ENCODE measurements around the gene RXYLT1.
A peak's percentile ranks its signal among the peaks of the same experiment; 100 is the strongest.

RXYLT1 gene

GRCh38 chr12:63777340-63777739, 2.4 kb upstream of the RXYLT1 start:
- Mint-ChIP-seq H3K27me3 (peaks cover 1% of the 10 kb centered on the region), H3K36me3 (ENCODE audit: low read depth) (peaks cover 24% of the 10 kb centered on the region), H3K9me3 (no peaks in the 10 kb centered on the region), H3K4me3 (no peak overlapping the region), H3K27ac (no peak overlapping the region), H3K4me1 (ENCODE audit: low read depth) (peaks cover 21% of the 10 kb centered on the region)
- no peak for DNase-seq

- Mint-ChIP-seq H3K4me3 (no peak overlapping the region), H3K27ac (no peak overlapping the region), H3K4me1 (ENCODE audit: low read depth) (peaks cover 42% of the 10 kb centered on the region), H3K36me3 (ENCODE audit: low read depth) (peaks cover 63% of the 10 kb centered on the region), H3K9me3 (no peaks in the 10 kb centered on the region), H3K27me3 (no peaks in the 10 kb centered on the region)
- DNase-seq, result no peak
Measured at GRCh38 chr12:63782466-63782865, 2.8 kb downstream of the RXYLT1 start.

DNA sequence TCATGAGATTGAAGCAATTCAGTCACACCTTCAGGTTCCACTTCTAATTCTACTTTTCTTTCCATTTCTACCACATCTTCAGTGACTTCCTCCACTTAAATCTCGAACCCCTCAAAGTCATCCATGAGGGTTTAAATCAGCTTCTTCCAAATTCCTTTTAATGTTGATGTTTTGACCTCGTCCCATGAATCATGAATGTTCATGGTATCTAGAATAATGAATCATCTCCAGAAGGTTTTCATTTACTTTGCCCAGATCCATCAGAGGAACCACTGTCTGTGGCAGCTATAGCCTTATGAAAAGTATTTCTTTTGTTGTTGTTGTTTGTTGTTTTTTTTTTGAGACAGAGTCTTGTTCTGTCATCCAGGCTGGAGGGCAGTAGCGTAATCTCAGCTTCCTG, 7.6 kb downstream of the RXYLT1 start:
- DNase-seq, result no peak
- H3K4me1 Mint-ChIP-seq (ENCODE audit: low read depth), result peaks cover 29% of the 10 kb centered on the region
- no peaks in the 10 kb centered on the region for H3K9me3 Mint-ChIP-seq
- no peak overlapping the region for H3K27ac Mint-ChIP-seq
- H3K27me3 Mint-ChIP-seq, result no peaks in the 10 kb centered on the region
- peaks cover 86% of the 10 kb centered on the region for H3K36me3 Mint-ChIP-seq (ENCODE audit: low read depth)
- no peak overlapping the region for H3K4me3 Mint-ChIP-seq

DNA sequence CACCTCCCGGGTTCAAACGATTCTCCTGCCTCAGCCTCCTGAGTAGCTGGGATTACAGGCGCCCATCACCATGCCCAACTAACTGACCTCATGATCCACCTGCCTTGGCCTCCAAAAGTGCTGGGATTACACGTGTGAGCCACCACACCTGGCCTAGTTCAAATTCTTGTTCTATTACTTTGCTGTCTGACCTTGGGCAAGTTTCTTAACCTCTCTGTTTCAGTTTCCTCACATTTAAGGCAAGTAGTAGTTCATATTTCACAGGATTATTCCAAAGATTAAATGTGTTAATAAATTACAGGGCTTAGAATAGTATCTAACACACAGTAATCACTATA, 10.9 kb downstream of the RXYLT1 start:
- H3K27ac Mint-ChIP-seq, result no peak overlapping the region
- no peak for DNase-seq
- no peaks in the 10 kb centered on the region for H3K27me3 Mint-ChIP-seq
- peaks cover 72% of the 10 kb centered on the region for H3K36me3 Mint-ChIP-seq (ENCODE audit: low read depth)
- H3K9me3 Mint-ChIP-seq, result no peaks in the 10 kb centered on the region
- no peak overlapping the region for H3K4me3 Mint-ChIP-seq
- H3K4me1 Mint-ChIP-seq (ENCODE audit: low read depth), result peaks cover 13% of the 10 kb centered on the region

- no peak for DNase-seq
- Mint-ChIP-seq H3K4me1 (ENCODE audit: low read depth) (peaks cover 11% of the 10 kb centered on the region), H3K27ac (no peak overlapping the region), H3K4me3 (no peak overlapping the region), H3K9me3 (no peaks in the 10 kb centered on the region), H3K36me3 (ENCODE audit: low read depth) (peaks cover 66% of the 10 kb centered on the region), H3K27me3 (no peaks in the 10 kb centered on the region)
Measured at GRCh38 chr12:63792338-63792737, 12.6 kb downstream of the RXYLT1 start.

- Mint-ChIP-seq H3K4me1 (ENCODE audit: low read depth) (peaks cover 4% of the 10 kb centered on the region), H3K4me3 (no peak overlapping the region), H3K27ac (no peak overlapping the region), H3K27me3 (no peaks in the 10 kb centered on the region), H3K36me3 (ENCODE audit: low read depth) (peaks cover 40% of the 10 kb centered on the region), H3K9me3 (no peaks in the 10 kb centered on the region)
- no peak for DNase-seq
Measured at GRCh38 chr12:63795032-63795687, 15.5 kb downstream of the RXYLT1 start.

DNA sequence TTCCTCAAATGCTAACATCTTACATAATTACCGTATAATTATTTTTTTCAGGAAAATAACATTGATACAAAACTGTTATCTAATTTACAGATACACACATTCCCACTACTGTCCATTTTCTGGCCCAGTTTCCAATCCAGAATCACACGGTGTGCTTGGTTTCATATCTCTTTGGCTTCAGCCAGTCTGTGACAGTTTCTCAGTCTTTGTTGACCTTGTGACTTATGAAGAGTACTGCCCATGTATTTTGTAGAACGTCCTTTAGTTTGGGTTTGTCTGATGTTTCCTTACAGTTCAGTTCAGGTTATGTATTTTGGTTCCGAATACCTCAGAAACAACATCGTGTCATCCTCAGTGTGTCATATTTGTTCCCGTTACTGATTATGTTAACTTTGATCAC, 16.2 kb downstream of the RXYLT1 start:
- H3K9me3 Mint-ChIP-seq, result no peaks in the 10 kb centered on the region
- no peak overlapping the region for H3K4me3 Mint-ChIP-seq
- H3K27ac Mint-ChIP-seq, result peak overlapping the region; percentile 34
- peaks cover 4% of the 10 kb centered on the region for H3K4me1 Mint-ChIP-seq (ENCODE audit: low read depth)
- no peak for DNase-seq
- peaks cover 32% of the 10 kb centered on the region for H3K36me3 Mint-ChIP-seq (ENCODE audit: low read depth)
- no peaks in the 10 kb centered on the region for H3K27me3 Mint-ChIP-seq

DNA sequence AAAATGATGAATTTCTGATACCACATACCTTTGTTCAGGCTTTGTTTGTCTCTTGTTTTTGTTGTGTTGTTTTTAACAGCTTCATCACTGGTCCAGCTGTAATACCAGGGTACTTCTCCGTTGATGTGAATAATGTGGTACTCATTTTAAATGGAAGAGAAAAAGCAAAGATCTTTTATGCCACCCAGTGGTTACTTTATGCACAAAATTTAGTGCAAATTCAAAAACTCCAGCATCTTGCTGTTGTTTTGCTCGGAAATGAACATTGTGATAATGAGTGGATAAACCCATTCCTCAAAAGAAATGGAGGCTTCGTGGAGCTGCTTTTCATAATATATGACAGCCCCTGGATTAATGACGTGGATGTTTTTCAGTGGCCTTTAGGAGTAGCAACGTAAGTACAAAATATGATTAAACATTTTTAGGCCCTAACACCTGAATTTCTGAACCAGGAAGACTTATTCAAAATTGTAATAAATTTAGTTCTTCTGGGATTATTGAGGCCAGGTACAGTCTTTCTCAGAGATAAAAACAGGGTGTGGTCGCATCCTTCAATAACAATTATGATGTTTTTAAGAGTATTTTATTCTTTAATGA, 22.4 kb downstream of the RXYLT1 start:
- DNase-seq, result no peak
- Mint-ChIP-seq H3K36me3 (ENCODE audit: low read depth) (peaks cover 36% of the 10 kb centered on the region), H3K27me3 (no peaks in the 10 kb centered on the region), H3K9me3 (no peaks in the 10 kb centered on the region), H3K4me1 (ENCODE audit: low read depth) (peaks cover 3% of the 10 kb centered on the region), H3K4me3 (no peak overlapping the region), H3K27ac (no peak overlapping the region)

DNA sequence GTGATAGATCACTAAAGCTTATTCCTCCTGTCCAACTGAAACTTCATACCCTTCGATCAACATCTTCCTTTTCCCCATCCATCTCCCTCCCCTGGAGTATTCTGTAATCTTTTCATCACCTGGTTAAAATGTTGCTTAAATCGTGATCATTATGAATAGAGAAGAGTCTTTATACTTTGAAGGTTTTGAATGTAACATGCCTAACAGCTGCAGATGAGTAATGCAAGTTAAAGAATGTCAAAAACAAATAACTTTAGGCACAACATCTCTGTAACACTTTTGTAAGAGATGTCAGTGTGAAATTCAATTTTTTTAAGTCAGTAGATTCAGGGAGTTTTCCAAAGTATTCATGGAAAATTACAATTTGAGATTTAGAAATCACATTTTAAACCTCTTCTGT, 25.0 kb downstream of the RXYLT1 start:
- Mint-ChIP-seq H3K4me1 (ENCODE audit: low read depth) (peaks cover 7% of the 10 kb centered on the region), H3K36me3 (ENCODE audit: low read depth) (peaks cover 42% of the 10 kb centered on the region), H3K27me3 (no peaks in the 10 kb centered on the region), H3K4me3 (no peak overlapping the region), H3K27ac (no peak overlapping the region), H3K9me3 (no peaks in the 10 kb centered on the region)
- no peak for DNase-seq

GRCh38 chr12:63805704-63806672, 26.3 kb downstream of the RXYLT1 start:
- DNase-seq, result no peak

DNA sequence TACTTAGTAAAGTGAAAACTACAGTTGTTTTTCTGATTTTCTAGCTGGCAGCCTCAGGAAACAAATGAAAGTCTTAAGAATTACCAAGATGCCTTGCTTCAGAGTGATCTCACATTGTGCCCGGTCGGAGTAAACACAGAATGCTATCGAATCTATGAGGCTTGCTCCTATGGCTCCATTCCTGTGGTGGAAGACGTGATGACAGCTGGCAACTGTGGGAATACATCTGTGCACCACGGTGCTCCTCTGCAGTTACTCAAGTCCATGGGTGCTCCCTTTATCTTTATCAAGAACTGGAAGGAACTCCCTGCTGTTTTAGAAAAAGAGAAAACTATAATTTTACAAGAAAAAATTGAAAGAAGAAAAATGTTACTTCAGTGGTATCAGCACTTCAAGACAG, 28.9 kb downstream of the RXYLT1 start:
- no peaks in the 10 kb centered on the region for H3K27me3 Mint-ChIP-seq
- DNase-seq, result no peak
- H3K4me3 Mint-ChIP-seq, result no peak overlapping the region
- H3K9me3 Mint-ChIP-seq, result no peaks in the 10 kb centered on the region
- H3K4me1 Mint-ChIP-seq (ENCODE audit: low read depth), result peaks cover 4% of the 10 kb centered on the region
- peaks cover 25% of the 10 kb centered on the region for H3K36me3 Mint-ChIP-seq (ENCODE audit: low read depth)
- H3K27ac Mint-ChIP-seq, result no peak overlapping the region

More at GRCh38 chr12:63805704-63806672, 26.3 kb downstream of the RXYLT1 start:
- Mint-ChIP-seq H3K4me3 (no peak overlapping the region), H3K27ac (no peak overlapping the region), H3K4me1 (ENCODE audit: low read depth) (peaks cover 7% of the 10 kb centered on the region), H3K27me3 (no peaks in the 10 kb centered on the region), H3K9me3 (no peaks in the 10 kb centered on the region), H3K36me3 (ENCODE audit: low read depth) (peaks cover 43% of the 10 kb centered on the region)

DNA sequence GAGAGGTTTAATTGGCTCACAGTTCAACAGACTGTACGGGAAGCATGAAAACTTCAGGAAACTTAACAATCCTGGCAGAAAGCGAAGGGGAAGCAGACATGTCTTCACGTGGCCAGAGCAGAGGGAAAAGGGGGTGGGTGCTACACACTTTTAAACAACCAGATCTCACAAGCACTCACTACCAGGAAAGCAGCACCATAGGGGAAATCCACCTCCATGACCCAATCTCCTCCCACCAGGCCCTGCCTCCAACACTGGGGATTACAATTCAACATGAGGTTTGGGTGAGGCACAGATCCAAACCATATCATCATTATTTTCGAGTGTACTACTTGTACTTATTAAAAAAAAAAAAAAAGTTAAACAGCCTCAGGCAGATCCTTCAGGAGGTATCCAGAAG, 29.9 kb downstream of the RXYLT1 start:
- Mint-ChIP-seq H3K4me1 (ENCODE audit: low read depth) (peaks cover 10% of the 10 kb centered on the region), H3K36me3 (ENCODE audit: low read depth) (peaks cover 22% of the 10 kb centered on the region), H3K27ac (no peak overlapping the region), H3K9me3 (no peaks in the 10 kb centered on the region), H3K27me3 (no peaks in the 10 kb centered on the region), H3K4me3 (no peak overlapping the region)
- DNase-seq, result no peak

- H3K27me3 Mint-ChIP-seq, result no peaks in the 10 kb centered on the region
Measured at GRCh38 chr12:63811334-63811733, 31.6 kb downstream of the RXYLT1 start.

DNA sequence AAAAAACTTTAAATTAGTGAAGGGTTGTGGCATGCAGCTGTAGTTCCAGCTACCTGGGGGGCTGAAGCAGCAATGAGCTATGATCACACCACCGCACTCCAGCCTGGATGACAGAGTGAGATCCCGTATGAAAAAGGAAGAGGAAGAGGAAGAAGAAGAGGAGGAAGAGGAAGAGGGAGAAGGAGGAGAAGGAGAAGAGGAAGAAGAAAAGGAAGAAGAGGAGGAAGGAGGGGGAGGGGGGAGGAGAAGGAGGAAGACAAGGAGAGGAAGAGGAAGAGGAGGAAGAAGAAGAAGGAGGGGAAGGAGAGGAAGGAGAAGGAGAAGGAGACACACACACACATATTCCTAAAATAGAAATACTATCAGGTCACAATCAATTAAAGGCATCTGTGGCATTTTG, 32.0 kb downstream of the RXYLT1 start:
- Mint-ChIP-seq H3K4me1 (ENCODE audit: low read depth) (peaks cover 23% of the 10 kb centered on the region), H3K36me3 (ENCODE audit: low read depth) (peaks cover 9% of the 10 kb centered on the region), H3K27me3 (peaks cover 2% of the 10 kb centered on the region), H3K9me3 (no peaks in the 10 kb centered on the region), H3K27ac (no peak overlapping the region), H3K4me3 (no peak overlapping the region)
- no peak for DNase-seq

More at GRCh38 chr12:63811334-63811733, 31.6 kb downstream of the RXYLT1 start:
- no peak overlapping the region for H3K27ac Mint-ChIP-seq
- no peak overlapping the region for H3K4me3 Mint-ChIP-seq
- H3K36me3 Mint-ChIP-seq (ENCODE audit: low read depth), result peaks cover 9% of the 10 kb centered on the region
- peaks cover 23% of the 10 kb centered on the region for H3K4me1 Mint-ChIP-seq (ENCODE audit: low read depth)
- no peaks in the 10 kb centered on the region for H3K9me3 Mint-ChIP-seq
- DNase-seq, result no peak

All from activated T-cell treated with anti-CD3 and anti-CD28 coated beads, Interleukin-2, amount 50 U/mL, for 24 hours (primary cell).